ENCODE measurements around the gene CAMK1D. TPM values are rescaled to one million over a fixed set of nuclear protein-coding genes. Genes with fewer than 3 reads are reported as not detected.

The CAMK1D gene
- total RNA-seq, 1 experiment from 2014 or later: 6.3 TPM

DNA sequence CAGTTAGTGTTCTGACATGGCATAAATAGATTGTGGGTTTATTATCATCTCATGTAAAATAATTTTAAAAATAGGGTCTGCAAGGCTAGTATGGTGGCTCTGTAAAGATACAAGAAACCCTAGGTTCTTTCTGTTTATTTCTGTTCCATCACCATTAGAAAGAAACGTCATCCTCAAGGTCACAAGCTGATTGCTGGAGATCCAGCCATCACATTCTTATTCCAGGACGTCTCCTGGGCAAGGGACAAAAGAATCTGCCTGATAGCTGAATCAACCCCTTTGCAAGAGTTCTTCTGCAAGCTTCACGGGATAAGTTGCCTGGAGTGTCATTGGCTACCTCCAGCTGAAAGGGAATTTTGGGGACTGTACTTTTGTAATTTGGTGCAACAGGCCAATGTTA lies 184.4 kb downstream of the CAMK1D start:
- H3K4me1 Mint-ChIP-seq: no peaks in the 10 kb centered on the region
- Histone ChIP-seq H3K79me1 (ENCODE audit: insufficient read depth, low read depth, low read length, poor library complexity, severe bottlenecking) (no peaks in the 10 kb centered on the region), H3K4me1 (ENCODE audit: insufficient read depth, low read length) (no peaks in the 10 kb centered on the region), H4K20me1 (ENCODE audit: control insufficient read depth, insufficient read depth, insufficient read length) (no peaks in the 10 kb centered on the region), H3K4ac (ENCODE audit: low read depth, low read length) (no peak overlapping the region), H2BK15ac (ENCODE audit: low read depth, low read length) (no peak overlapping the region), H2BK120ac (ENCODE audit: low read depth, low read length, poor library complexity, severe bottlenecking) (no peak overlapping the region), H3K23ac (ENCODE audit: insufficient read length, low read depth, low read length) (no peak overlapping the region), H3K27me3 (ENCODE audit: insufficient read depth, low read length) (no peaks in the 10 kb centered on the region), H3K56ac (ENCODE audit: insufficient read length, low read depth, low read length) (no peak overlapping the region), H2AFZ (ENCODE audit: low read length) (no peak overlapping the region), H3K23me2 (ENCODE audit: insufficient read length, low read depth, low read length, poor library complexity, severe bottlenecking) (no peaks in the 10 kb centered on the region), H3K9ac (ENCODE audit: extremely low read depth, insufficient read length, low read length) (no peak overlapping the region), H3K9me3 (ENCODE audit: control insufficient read depth, low read depth, low read length) (no peaks in the 10 kb centered on the region), H3K4me2 (ENCODE audit: insufficient read depth, insufficient read length, low read length) (no peak overlapping the region), H3K18ac (ENCODE audit: insufficient read length, low read depth, low read length) (no peak overlapping the region), H2BK12ac (ENCODE audit: insufficient read length, low read depth, low read length) (no peak overlapping the region), H4K91ac (ENCODE audit: insufficient read length, low read depth, low read length) (no peak overlapping the region), H2AK5ac (ENCODE audit: insufficient read length, low read length) (no peak overlapping the region), H3T11ph (ENCODE audit: low read length) (no peak overlapping the region), H2BK20ac (ENCODE audit: low read depth, low read length, poor library complexity, severe bottlenecking) (no peak overlapping the region), H3K79me2 (ENCODE audit: insufficient read depth, low read length) (no peaks in the 10 kb centered on the region), H3K14ac (ENCODE audit: insufficient read depth, low read length) (no peak overlapping the region), H2BK5ac (ENCODE audit: insufficient read length, low read length) (no peak overlapping the region), H4K5ac (ENCODE audit: insufficient read length, low read depth, low read length) (no peak overlapping the region), H4K8ac (replicated peaks; ENCODE audit: insufficient read length, low read depth, low read length) (no peak overlapping the region), H3K27ac (ENCODE audit: insufficient read length, low read depth, low read length) (no peak overlapping the region)
- H3K9me3 Mint-ChIP-seq: no peaks in the 10 kb centered on the region
- H3K27ac Mint-ChIP-seq: no peak overlapping the region
- H3K27me3 Mint-ChIP-seq (ENCODE audit: low read depth): no peaks in the 10 kb centered on the region
- H3K36me3 Mint-ChIP-seq (ENCODE audit: insufficient read depth in 1 of 3, low read depth in 3 of 3): no peaks in the 10 kb centered on the region
- TF ChIP-seq, protein P1, sequence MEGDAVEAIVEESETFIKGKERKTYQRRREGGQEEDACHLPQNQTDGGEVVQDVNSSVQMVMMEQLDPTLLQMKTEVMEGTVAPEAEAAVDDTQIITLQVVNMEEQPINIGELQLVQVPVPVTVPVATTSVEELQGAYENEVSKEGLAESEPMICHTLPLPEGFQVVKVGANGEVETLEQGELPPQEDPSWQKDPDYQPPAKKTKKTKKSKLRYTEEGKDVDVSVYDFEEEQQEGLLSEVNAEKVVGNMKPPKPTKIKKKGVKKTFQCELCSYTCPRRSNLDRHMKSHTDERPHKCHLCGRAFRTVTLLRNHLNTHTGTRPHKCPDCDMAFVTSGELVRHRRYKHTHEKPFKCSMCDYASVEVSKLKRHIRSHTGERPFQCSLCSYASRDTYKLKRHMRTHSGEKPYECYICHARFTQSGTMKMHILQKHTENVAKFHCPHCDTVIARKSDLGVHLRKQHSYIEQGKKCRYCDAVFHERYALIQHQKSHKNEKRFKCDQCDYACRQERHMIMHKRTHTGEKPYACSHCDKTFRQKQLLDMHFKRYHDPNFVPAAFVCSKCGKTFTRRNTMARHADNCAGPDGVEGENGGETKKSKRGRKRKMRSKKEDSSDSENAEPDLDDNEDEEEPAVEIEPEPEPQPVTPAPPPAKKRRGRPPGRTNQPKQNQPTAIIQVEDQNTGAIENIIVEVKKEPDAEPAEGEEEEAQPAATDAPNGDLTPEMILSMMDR (conservative IDR thresholded peaks at IDR 0.05): no peak
- WGBS (ENCODE audit: extremely low coverage, insufficient read length, low lambda C conversion rate): no CpG with 5 or more reads among the region's 3 CpGs
- H3K4me3 Mint-ChIP-seq: no peak overlapping the region
- DNase-seq: no peak

All from H9 (cell line).